ENCODE data around the gene TNC. TPM values are rescaled to one million over a fixed set of nuclear protein-coding genes. Genes with fewer than 3 reads are reported as not detected.

Gene TNC
- total and polyA plus RNA-seq, 10 of the 15 experiments (the other 5 are each of a cell fraction or from before 2014, with no cell fraction given) = 0.05 to 4.2 (median 0.14) TPM

DNA sequence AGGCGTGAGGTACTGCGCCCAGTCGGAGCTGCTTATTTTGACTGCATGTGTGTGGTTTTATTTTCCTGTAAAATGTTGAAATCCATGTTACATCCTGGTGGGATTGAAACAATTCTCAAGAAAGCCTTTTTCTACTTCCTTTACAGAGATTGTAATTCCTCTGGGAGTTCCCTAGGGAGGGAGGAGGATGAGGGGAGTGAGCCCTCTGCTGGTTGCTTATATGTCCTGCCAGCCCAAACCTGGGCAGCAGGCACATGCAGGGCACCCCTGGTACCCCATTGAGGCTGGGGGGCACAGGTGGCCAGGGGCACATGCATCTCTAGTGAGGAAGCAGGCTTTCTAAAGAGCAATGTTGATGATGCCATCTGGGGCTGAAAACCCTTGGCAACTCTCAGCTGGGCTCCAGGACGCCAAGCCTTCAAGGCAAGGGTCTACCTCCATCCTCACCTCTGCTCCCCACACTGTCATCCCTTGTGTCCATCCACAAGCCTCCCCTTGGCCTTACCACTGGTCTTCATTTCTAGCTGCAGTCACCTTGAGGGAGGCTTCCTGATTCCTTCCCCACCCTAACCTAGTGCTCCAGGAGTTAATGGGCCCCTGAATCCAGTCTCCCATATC, 102.8 kb downstream of the TNC start:
- 59% methylated on average over 4 of the region's 4 CpGs for WGBS (ENCODE audit: insufficient coverage, insufficient replicate concordance, low lambda C conversion rate, missing lambda C conversion rate)
- intact Hi-C loops (cut with micrococcal nuclease; ENCODE audit: unreplicated experiment) = loop anchor here (2.0 kb wide), 3 partner anchors 100 to 510 kb away; no protein-coding TSS in a partner anchor
- Histone ChIP-seq H3K4me1 (ENCODE audit: control insufficient read depth, insufficient read depth, low read length) (no peaks in the 10 kb centered on the region), H3K9me3 (replicated peaks; ENCODE audit: control insufficient read depth, insufficient read depth, low read length) (no peaks in the 10 kb centered on the region), H3K27ac (ENCODE audit: control insufficient read depth, insufficient read depth) (no peak overlapping the region), H3K4me3 (no peak overlapping the region), H3K9ac (ENCODE audit: control insufficient read depth, insufficient read depth, low read length) (no peak overlapping the region), H2AFZ (ENCODE audit: control insufficient read depth, low read depth, low read length) (no peak overlapping the region), H4K20me1 (ENCODE audit: control insufficient read depth, insufficient read depth) (no peaks in the 10 kb centered on the region), H3K4me2 (ENCODE audit: control insufficient read depth, insufficient read depth) (no peak overlapping the region), H3K79me2 (ENCODE audit: control insufficient read depth, insufficient read depth, low read length) (no peaks in the 10 kb centered on the region), H3K36me3 (ENCODE audit: control insufficient read depth in 2 of 2, insufficient read depth in 2 of 2, low read length in 1 of 2) (no peaks in the 10 kb centered on the region), H3K27me3 (replicated peaks in 1 of 2; ENCODE audit: control insufficient read depth in 2 of 2, insufficient read depth in 2 of 2, low read length in 1 of 2) (peaks cover 0 to 2% of the 10 kb centered on the region in 2 experiments; a peak in 3 of 4 replicates)
- ChIA-PET CTCF (interaction anchor here (0.8 to 3.8 kb wide), 43 partner anchors 8 to 528 kb away, joined by 3 to 52 read pairs (median 5); partner anchors contain the start of gene TEX48), RAD21 (ENCODE audit: unreplicated experiment) (interaction anchor here (0.7 to 1.4 kb wide), 27 partner anchors 10 to 578 kb away, joined by 3 to 26 read pairs (median 4); partner anchors contain the start of gene TEX48), POLR2A (no interaction called here), SMC1A (ENCODE audit: uncharacterized antibody, unreplicated experiment) (interaction anchor here (0.7 to 4.5 kb wide), 22 partner anchors 10 to 352 kb away, joined by 3 to 41 read pairs (median 4); partner anchors contain the start of gene TEX48)
- no TSS peak for BruUV-seq (replicated peaks)
- DNase-seq (ENCODE audit: low read depth, low spot score) (no peak), FAIRE-seq (no peak), ATAC-seq (peak; percentile 65)
- in situ Hi-C loops (cut with MboI) = loop anchor here (10.0 kb wide), 1 partner anchor 510 kb away; no protein-coding TSS in a partner anchor
- TF ChIP-seq POLR2AphosphoS5 (IDR thresholded peaks at IDR 0.05; ENCODE audit: low read length) = no peak
- TF ChIP-seq SIN3A (IDR thresholded peaks at IDR 0.05; ENCODE audit: low read depth, low read length) = no peak
- TF ChIP-seq, protein P1, sequence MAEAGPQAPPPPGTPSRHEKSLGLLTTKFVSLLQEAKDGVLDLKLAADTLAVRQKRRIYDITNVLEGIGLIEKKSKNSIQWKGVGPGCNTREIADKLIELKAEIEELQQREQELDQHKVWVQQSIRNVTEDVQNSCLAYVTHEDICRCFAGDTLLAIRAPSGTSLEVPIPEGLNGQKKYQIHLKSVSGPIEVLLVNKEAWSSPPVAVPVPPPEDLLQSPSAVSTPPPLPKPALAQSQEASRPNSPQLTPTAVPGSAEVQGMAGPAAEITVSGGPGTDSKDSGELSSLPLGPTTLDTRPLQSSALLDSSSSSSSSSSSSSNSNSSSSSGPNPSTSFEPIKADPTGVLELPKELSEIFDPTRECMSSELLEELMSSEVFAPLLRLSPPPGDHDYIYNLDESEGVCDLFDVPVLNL (IDR thresholded peaks at IDR 0.05; ENCODE audit: low read depth, low read length) = no peak
- peak; percentile 51 for TF ChIP-seq SMC3 (IDR thresholded peaks at IDR 0.05; ENCODE audit: borderline replicate concordance, low read length)
- TF ChIP-seq MYB (IDR thresholded peaks at IDR 0.05; ENCODE audit: borderline replicate concordance, low read depth, low read length) = no peak
- TF ChIP-seq, protein P2, sequence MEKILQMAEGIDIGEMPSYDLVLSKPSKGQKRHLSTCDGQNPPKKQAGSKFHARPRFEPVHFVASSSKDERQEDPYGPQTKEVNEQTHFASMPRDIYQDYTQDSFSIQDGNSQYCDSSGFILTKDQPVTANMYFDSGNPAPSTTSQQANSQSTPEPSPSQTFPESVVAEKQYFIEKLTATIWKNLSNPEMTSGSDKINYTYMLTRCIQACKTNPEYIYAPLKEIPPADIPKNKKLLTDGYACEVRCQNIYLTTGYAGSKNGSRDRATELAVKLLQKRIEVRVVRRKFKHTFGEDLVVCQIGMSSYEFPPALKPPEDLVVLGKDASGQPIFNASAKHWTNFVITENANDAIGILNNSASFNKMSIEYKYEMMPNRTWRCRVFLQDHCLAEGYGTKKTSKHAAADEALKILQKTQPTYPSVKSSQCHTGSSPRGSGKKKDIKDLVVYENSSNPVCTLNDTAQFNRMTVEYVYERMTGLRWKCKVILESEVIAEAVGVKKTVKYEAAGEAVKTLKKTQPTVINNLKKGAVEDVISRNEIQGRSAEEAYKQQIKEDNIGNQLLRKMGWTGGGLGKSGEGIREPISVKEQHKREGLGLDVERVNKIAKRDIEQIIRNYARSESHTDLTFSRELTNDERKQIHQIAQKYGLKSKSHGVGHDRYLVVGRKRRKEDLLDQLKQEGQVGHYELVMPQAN (conservative IDR thresholded peaks at IDR 0.05) = no peak
- TF ChIP-seq, protein P3, sequence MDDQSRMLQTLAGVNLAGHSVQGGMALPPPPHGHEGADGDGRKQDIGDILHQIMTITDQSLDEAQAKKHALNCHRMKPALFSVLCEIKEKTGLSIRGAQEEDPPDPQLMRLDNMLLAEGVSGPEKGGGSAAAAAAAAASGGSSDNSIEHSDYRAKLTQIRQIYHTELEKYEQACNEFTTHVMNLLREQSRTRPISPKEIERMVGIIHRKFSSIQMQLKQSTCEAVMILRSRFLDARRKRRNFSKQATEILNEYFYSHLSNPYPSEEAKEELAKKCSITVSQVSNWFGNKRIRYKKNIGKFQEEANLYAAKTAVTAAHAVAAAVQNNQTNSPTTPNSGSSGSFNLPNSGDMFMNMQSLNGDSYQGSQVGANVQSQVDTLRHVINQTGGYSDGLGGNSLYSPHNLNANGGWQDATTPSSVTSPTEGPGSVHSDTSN (IDR thresholded peaks at IDR 0.05; ENCODE audit: insufficient replicate concordance, low read depth, low read length) = no peak
- TF ChIP-seq BHLHE40 (IDR thresholded peaks at IDR 0.05; ENCODE audit: borderline replicate concordance in 1 of 2, low read depth in 2 of 2, low read length in 1 of 2) = 0 out of 4 replicates have a peak, but pooled peaks of 1 of the 2 experiments have one; percentile 8
- TF ChIP-seq ZNF622 (IDR thresholded peaks at IDR 0.05) = no peak
- no peak for TF ChIP-seq ZNF274 (IDR thresholded peaks at IDR 0.05; ENCODE audit: insufficient read depth, insufficient read length)
- no peak for TF ChIP-seq ETV6 (conservative IDR thresholded peaks at IDR 0.05 in 1 of 2, IDR thresholded peaks at IDR 0.05 in 1 of 2; ENCODE audit: borderline replicate concordance in 1 of 2, low read depth in 1 of 2)
- TF ChIP-seq WRNIP1 (IDR thresholded peaks at IDR 0.05; ENCODE audit: borderline replicate concordance, low read depth, low read length) = no peak
- TF ChIP-seq, protein P4, sequence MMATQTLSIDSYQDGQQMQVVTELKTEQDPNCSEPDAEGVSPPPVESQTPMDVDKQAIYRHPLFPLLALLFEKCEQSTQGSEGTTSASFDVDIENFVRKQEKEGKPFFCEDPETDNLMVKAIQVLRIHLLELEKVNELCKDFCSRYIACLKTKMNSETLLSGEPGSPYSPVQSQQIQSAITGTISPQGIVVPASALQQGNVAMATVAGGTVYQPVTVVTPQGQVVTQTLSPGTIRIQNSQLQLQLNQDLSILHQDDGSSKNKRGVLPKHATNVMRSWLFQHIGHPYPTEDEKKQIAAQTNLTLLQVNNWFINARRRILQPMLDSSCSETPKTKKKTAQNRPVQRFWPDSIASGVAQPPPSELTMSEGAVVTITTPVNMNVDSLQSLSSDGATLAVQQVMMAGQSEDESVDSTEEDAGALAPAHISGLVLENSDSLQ (IDR thresholded peaks at IDR 0.05) = no peak
- TF ChIP-seq SIX5 (IDR thresholded peaks at IDR 0.05; ENCODE audit: low read depth, low read length, severe bottlenecking) = no peak
- peak; percentile 34; the same call in 1 of the 2 replicates for TF ChIP-seq RAD21 (IDR thresholded peaks at IDR 0.05; ENCODE audit: insufficient read depth, low read depth, low read length)
